BE2C (cell line): Measurements from ENCODE around the gene KRTAP9-1.

Experiments used
- DNase-seq: peaks from one replicate; pipeline ENCODE4 v3.0.0-alpha.2; 2020
- H3K27me3 ChIP-seq: fragments of 250-450 bp; sonication (Bioruptor Pico); 2 replicates; pipeline ENCODE4 v1.5.1; 2020; ENCODE audit warnings: mild to moderate bottlenecking
- H3K36me3 ChIP-seq: fragments of 250-450 bp; sonication (Bioruptor Pico); 2 replicates; pipeline ENCODE4 v1.5.1; 2020; ENCODE audit warnings: mild to moderate bottlenecking
- H3K4me1 ChIP-seq: fragments of 250-450 bp; sonication (Bioruptor Pico); 2 replicates; pipeline ENCODE4 v1.5.1; 2020
- H3K4me3 ChIP-seq: 2 replicates; pipeline ENCODE4 v1.5.1; 2011; ENCODE audit warnings: low read depth, low read length
- H3K9me3 ChIP-seq: fragments of 250-450 bp; sonication (Bioruptor Pico); 2 replicates; pipeline ENCODE4 v1.5.1; 2020
- CTCF ChIP-seq: IDR thresholded peaks from 2 replicates; pipeline ENCODE4 v1.5.1; 2012; ENCODE audit warnings: mild to moderate bottlenecking, low read depth, low read length

The KRTAP9-1 gene

DNA sequence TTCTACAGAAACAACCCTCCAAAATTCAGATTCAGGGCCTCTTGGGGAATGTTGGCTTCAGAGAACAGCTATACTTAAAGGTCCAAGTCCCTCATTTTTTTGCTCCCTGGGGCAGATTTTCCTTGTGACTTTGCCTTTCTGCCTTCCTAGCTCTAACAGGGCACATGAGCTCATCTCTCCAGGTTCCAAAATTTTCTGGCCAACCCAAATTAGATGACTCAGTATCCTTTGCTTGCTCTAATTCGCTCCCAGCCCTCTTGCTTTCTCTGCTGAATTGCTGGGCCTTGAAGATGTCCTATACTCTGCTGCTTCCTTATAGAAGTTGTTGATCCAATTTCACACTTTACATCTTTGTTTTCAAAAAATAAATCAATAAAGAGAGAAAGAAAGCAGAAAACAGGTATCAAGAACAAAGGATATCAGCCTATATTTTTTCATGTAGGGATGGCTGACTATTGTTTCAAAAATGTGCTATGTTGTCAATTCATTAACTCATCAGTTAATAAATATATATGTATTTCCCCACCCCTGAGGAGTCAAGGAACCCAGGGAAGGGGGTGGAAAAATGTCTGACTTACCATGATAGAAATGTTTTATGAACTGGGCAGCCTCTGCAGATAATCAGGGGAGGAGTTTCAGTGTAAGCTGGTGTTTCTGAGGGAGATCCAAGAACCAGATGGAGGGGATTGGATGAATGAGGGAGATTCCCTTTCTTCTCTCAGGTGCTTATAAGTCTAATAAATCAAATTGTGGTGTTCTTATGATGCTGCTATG lies 10.7 kb upstream of the KRTAP9-1 start:
- DNase-seq: no peak
- H3K9me3 ChIP-seq: no peaks in the 10 kb centered on the region; the same call in 1 of the 2 replicates
- H3K36me3 ChIP-seq: no peaks in the 10 kb centered on the region
- no peak overlapping the region for H3K4me3 ChIP-seq
- H3K4me1 ChIP-seq: no peaks in the 10 kb centered on the region
- TF ChIP-seq CTCF: no peak
- peaks cover 42% of the 10 kb centered on the region for H3K27me3 ChIP-seq

- no peaks in the 10 kb centered on the region for H3K36me3 ChIP-seq
- no peak within 1 kb of the TSS for H3K4me3 ChIP-seq
- H3K4me1 ChIP-seq: no peaks in the 10 kb centered on the region
- TF ChIP-seq CTCF: no peak
- H3K9me3 ChIP-seq: no peaks in the 10 kb centered on the region; the same call in 1 of the 2 replicates
- H3K27me3 ChIP-seq: peaks cover 35% of the 10 kb centered on the region
- peak; percentile 16 for DNase-seq
Measured at GRCh38 chr17:41184480-41184961, 5.2 kb upstream of the KRTAP9-1 start, which contains the start of gene KRTAP4-1. KRTAP4-1 (minus strand) TSS chr17:41184911; CDS start chr17:41184854, 57 bp downstream.

DNA sequence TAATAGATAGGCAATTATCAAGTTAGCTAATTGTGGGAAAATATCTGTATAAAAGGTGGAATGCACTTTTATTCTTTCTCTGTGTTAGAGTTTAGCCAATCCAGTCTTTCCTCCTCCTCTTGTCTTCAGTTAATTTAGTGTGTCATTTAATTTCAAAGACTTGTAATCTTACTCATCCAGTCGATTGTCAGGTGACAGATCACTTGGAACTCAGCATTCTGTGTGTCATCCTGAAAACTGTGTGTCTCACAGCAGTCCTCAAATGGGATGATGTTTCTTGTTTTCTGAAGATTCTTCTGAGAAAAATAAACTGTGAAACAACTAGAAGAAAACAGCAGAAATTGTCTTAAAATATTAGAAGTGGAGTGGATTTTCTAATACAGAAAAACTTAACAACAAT lies 4.7 kb upstream of the KRTAP9-1 start:
- no peaks in the 10 kb centered on the region for H3K4me1 ChIP-seq
- no peak for DNase-seq
- no peaks in the 10 kb centered on the region; the same call in 1 of the 2 replicates for H3K9me3 ChIP-seq
- no peaks in the 10 kb centered on the region for H3K36me3 ChIP-seq
- H3K27me3 ChIP-seq: peaks cover 35% of the 10 kb centered on the region
- no peak for TF ChIP-seq CTCF
- no peak overlapping the region for H3K4me3 ChIP-seq

DNA sequence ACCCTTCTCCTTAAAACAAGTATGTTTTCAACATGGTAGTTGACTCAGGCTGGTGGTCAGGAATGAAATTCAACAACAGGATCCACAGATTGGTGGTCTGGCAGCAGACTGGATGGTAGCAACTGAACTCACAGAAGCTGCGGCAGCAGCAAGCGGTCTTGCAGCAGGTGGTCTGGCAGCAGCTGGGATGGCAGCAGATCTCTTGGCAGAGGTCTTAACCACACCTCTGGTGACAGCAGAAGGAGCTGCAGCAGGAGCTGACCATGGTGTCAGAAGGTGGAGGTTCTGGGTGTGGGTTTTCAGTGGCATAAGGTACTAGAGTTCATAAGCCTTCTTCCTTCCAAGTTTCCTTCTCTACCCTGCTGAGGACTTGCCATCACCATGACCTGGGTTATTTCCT lies 2.8 kb upstream of the KRTAP9-1 start:
- no peaks in the 10 kb centered on the region; the same call in 1 of the 2 replicates for H3K9me3 ChIP-seq
- no peak overlapping the region for H3K4me3 ChIP-seq
- DNase-seq: no peak
- no peaks in the 10 kb centered on the region for H3K4me1 ChIP-seq
- no peaks in the 10 kb centered on the region for H3K36me3 ChIP-seq
- TF ChIP-seq CTCF: no peak
- peaks cover 30% of the 10 kb centered on the region for H3K27me3 ChIP-seq

DNA sequence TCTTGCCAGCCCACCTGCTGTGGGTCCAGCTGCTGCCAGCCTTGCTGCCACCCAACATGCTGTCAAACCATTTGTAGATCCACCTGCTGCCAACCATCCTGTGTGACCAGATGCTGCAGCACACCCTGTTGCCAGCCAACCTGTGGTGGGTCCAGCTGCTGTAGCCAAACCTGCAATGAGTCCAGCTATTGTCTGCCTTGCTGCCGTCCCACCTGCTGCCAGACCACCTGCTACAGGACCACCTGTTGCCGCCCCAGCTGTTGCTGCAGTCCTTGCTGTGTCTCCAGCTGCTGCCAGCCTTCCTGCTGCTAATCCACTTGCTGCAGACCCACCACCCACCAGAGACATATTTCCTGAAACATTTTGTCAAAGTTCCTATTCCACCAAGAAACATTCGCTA lies 641 bp downstream of the KRTAP9-1 start:
- DNase-seq: no peak
- no peaks in the 10 kb centered on the region for H3K4me1 ChIP-seq
- TF ChIP-seq CTCF: no peak
- no peaks in the 10 kb centered on the region for H3K9me3 ChIP-seq
- H3K27me3 ChIP-seq: peaks cover 17% of the 10 kb centered on the region
- no peaks in the 10 kb centered on the region for H3K36me3 ChIP-seq
- H3K4me3 ChIP-seq: no peak overlapping the region

DNA sequence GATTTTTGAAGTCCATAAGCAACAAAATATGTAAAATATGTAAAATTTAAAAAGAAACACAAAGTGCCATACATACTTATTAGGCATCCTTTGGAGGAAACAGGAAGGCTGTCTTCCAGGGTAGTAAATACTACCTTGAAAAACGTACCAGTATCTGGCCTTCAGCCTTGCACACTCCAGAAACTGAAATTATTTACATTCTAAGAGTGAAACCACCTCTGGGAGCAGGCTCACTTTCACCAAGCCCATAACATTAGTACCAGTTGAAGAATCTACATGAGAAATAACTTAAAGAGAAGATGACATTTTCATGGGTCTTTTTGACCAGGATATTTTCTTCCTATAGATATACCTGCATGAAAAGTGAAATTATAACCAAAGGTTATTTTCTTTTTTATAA lies 6.4 kb downstream of the KRTAP9-1 start:
- no peaks in the 10 kb centered on the region for H3K36me3 ChIP-seq
- no peaks in the 10 kb centered on the region for H3K27me3 ChIP-seq
- TF ChIP-seq CTCF: no peak
- H3K9me3 ChIP-seq: no peaks in the 10 kb centered on the region; the same call in 1 of the 2 replicates
- no peaks in the 10 kb centered on the region for H3K4me1 ChIP-seq
- DNase-seq: no peak
- H3K4me3 ChIP-seq: no peak overlapping the region
